GM18868 (cell line): Measurements from ENCODE around the gene LGALS7B.
"Not testable (repeated sequence)": the region's sequence is repeated elsewhere in the genome, so short reads cannot be mapped to it uniquely, and the experiment has no call there.

Experiments used
- ATAC-seq: cut with Tn5 transposase; IDR thresholded peaks from one replicate; pipeline ENCODE4 v1.9.1; 2021; ENCODE audit warnings: mild to moderate bottlenecking, moderate library complexity; ENCODE audit not compliant: unreplicated experiment

LGALS7B gene

GRCh38 chr19:38793671-38794070 is 4.7 kb downstream of the LGALS7B start:
- no peak for ATAC-seq

- no peak for ATAC-seq
Observed at GRCh38 chr19:38795549-38795948, 6.5 kb downstream of the LGALS7B start.

GRCh38 chr19:38796154-38796553 is 7.2 kb downstream of the LGALS7B start:
- no peak for ATAC-seq

- not testable (repeated sequence) for ATAC-seq
Observed at GRCh38 chr19:38797781-38798180, 8.8 kb downstream of the LGALS7B start.

GRCh38 chr19:38799104-38799503 is 10.1 kb downstream of the LGALS7B start:
- no peak for ATAC-seq

- ATAC-seq = no peak
Observed at GRCh38 chr19:38800577-38801347, 11.8 kb downstream of the LGALS7B start.

GRCh38 chr19:38801359-38802095 is 12.5 kb downstream of the LGALS7B start:
- no peak for ATAC-seq

- ATAC-seq = no peak
Observed at GRCh38 chr19:38803543-38803942, 14.5 kb downstream of the LGALS7B start.

GRCh38 chr19:38805180-38805579 is 16.2 kb downstream of the LGALS7B start:
- no peak for ATAC-seq

- no peak for ATAC-seq
Observed at GRCh38 chr19:38806371-38806770, 17.4 kb downstream of the LGALS7B start.

GRCh38 chr19:38807374-38808098 is 18.5 kb downstream of the LGALS7B start:
- not testable (repeated sequence) for ATAC-seq

GRCh38 chr19:38808741-38809140 is 19.7 kb downstream of the LGALS7B start:
- no peak for ATAC-seq

GRCh38 chr19:38809592-38810252 is 20.7 kb downstream of the LGALS7B start:
- ATAC-seq = no peak

GRCh38 chr19:38812009-38812840 is 23.2 kb downstream of the LGALS7B start:
- ATAC-seq = no peak

- ATAC-seq = no peak
Observed at GRCh38 chr19:38812841-38813320, 23.9 kb downstream of the LGALS7B start, which contains the start of gene LGALS4. Gene LGALS4, minus strand, starts transcription at chr19:38812945. Its CDS starts 59 bp downstream, at chr19:38812886.

GRCh38 chr19:38813323-38813722 is 24.3 kb downstream of the LGALS7B start:
- no peak for ATAC-seq

- ATAC-seq = not testable (repeated sequence)
Observed at GRCh38 chr19:38813932-38814331, 24.9 kb downstream of the LGALS7B start.

- no peak for ATAC-seq
Observed at GRCh38 chr19:38815059-38816001, 26.3 kb downstream of the LGALS7B start.
